ENCODE results near the gene SMARCA2.

GRCh38 chr9:2110036-2110435 is 94.9 kb downstream of the SMARCA2 start:
- TF ChIP-seq CTCF (IDR thresholded peaks at IDR 0.05), result no peak
- no peak for TF ChIP-seq POLR2A (IDR thresholded peaks at IDR 0.05)

Data from thyroid gland (tissue), 4 donors.